NT2/D1 (cell line): ENCODE measurements around the gene COX6A1.
"Not testable (repeated sequence)": the region's sequence is repeated elsewhere in the genome, so short reads cannot be mapped to it uniquely, and the experiment has no call there.

Experiments
- DNase-seq: peaks from one replicate; pipeline ENCODE4 v3.0.0-alpha.2; 2011; ENCODE audit warnings: low read depth, low spot score
- H3K27me3 ChIP-seq: 2 replicates; pipeline ENCODE4 v1.6.0; 2011; ENCODE audit warnings: mild to moderate bottlenecking; ENCODE audit not compliant: insufficient read length, insufficient read depth
- H3K36me3 ChIP-seq: 2 replicates; pipeline ENCODE4 v1.6.1; 2011; ENCODE audit warnings: mild to moderate bottlenecking, low read length, mixed read lengths; ENCODE audit not compliant: insufficient read depth, insufficient read length
- H3K4me1 ChIP-seq: 2 replicates; pipeline ENCODE4 v1.5.1; 2011; ENCODE audit not compliant: insufficient read depth, insufficient read length
- H3K4me3 ChIP-seq: 2 replicates; pipeline ENCODE4 v1.5.1; 2011; ENCODE audit warnings: low read depth; ENCODE audit not compliant: insufficient read length
- H3K9ac ChIP-seq: 2 replicates; pipeline ENCODE4 v1.6.0; 2011; ENCODE audit warnings: low read depth; ENCODE audit not compliant: insufficient read length
- H3K9me3 ChIP-seq: 2 replicates; pipeline ENCODE4 v1.5.1; 2011; ENCODE audit warnings: mild to moderate bottlenecking, low read length; ENCODE audit not compliant: insufficient read depth
- SUZ12 ChIP-seq: IDR thresholded peaks from 2 replicates; pipeline ENCODE4 v1.6.1; 2011; ENCODE audit not compliant: insufficient read length, insufficient read depth; ENCODE audit errors: extremely low read depth
- YY1 ChIP-seq: IDR thresholded peaks from 2 replicates; pipeline ENCODE4 v1.6.1; 2011; ENCODE audit not compliant: insufficient read length, insufficient read depth
- ZNF274 ChIP-seq: IDR thresholded peaks from 2 replicates; pipeline ENCODE4 v1.6.1; 2011; ENCODE audit warnings: mild to moderate bottlenecking, low read depth, low read length

Gene COX6A1

GRCh38 chr12:120445911-120446843 is 8.3 kb downstream of the COX6A1 start, which contains the start of the genes GATC and TRIAP1:
Gene GATC (plus strand): TSS chr12:120446444. CDS start chr12:120446481, 37 bp downstream.
Gene TRIAP1 (minus strand): TSS chr12:120446384. CDS start chr12:120446372, 12 bp downstream.
- peak; percentile 88 for DNase-seq
- Histone ChIP-seq H3K4me3 (peak within 1 kb of the TSS; percentile 100), H3K9ac (peak within 1 kb of the TSS; percentile 100), H3K9me3 (no peaks in the 10 kb centered on the region), H3K4me1 (no peaks in the 10 kb centered on the region), H3K27me3 (no peaks in the 10 kb centered on the region), H3K36me3 (peaks cover 70% of the 10 kb centered on the region)
- TF ChIP-seq SUZ12 (no peak), YY1 (peak; percentile 81), ZNF274 (no peak)

DNA sequence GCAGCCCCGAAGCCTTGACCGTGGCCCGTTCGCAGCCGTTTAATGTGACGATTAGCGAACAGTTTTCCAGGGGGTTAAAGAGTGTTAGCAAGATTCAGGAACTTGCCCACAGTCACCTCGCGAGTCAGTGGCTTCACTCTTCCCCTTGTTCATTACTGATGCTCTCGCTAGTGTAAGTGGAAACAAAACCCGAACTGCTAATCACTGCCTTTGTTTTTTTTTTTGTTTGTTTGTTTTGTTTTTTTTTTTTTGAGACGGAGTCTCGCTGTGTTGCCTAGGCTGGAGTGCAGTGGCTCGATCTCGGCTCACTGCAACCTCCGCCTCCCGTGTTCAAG is 8.9 kb downstream of the COX6A1 start:
- H3K9me3 ChIP-seq, H3K27me3 ChIP-seq, H3K4me1 ChIP-seq, DNase-seq: not testable (repeated sequence)
- Histone ChIP-seq H3K36me3 (peaks cover 71% of the 10 kb centered on the region), H3K9ac (peak overlapping the region; percentile 100), H3K4me3 (peak overlapping the region; percentile 100)

GRCh38 chr12:120447992-120448391 is 10.1 kb downstream of the COX6A1 start:
- DNase-seq = no peak
- Histone ChIP-seq H3K4me1 (no peaks in the 10 kb centered on the region), H3K36me3 (peaks cover 75% of the 10 kb centered on the region), H3K4me3 (no peak overlapping the region), H3K9me3 (no peaks in the 10 kb centered on the region), H3K27me3 (no peaks in the 10 kb centered on the region), H3K9ac (no peak overlapping the region)
- TF ChIP-seq SUZ12 (no peak), ZNF274 (no peak), YY1 (no peak)

DNA sequence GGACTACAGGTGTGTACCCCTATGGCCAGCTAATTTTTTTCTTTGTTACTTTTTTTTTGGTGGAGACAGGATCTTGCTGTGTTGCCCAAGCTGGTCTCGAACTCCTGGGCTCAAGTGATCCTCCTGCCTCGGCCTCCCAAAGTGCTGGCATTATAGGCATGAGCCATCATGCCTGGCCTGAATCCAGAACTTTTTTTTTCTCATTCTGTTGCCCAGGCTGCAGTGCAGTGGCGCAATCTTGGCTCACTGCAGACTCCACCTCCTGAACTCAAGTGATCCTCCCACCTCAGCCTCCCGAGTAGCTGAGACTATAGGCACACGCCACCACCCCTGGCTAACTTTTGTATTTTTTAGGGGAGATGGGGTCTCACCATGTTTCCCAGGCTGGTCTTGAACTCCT is 14.6 kb downstream of the COX6A1 start:
- H3K9ac ChIP-seq, H3K9me3 ChIP-seq, DNase-seq, H3K4me1 ChIP-seq, H3K4me3 ChIP-seq, H3K27me3 ChIP-seq: not testable (repeated sequence)
- H3K36me3 ChIP-seq = peaks cover 90% of the 10 kb centered on the region

DNA sequence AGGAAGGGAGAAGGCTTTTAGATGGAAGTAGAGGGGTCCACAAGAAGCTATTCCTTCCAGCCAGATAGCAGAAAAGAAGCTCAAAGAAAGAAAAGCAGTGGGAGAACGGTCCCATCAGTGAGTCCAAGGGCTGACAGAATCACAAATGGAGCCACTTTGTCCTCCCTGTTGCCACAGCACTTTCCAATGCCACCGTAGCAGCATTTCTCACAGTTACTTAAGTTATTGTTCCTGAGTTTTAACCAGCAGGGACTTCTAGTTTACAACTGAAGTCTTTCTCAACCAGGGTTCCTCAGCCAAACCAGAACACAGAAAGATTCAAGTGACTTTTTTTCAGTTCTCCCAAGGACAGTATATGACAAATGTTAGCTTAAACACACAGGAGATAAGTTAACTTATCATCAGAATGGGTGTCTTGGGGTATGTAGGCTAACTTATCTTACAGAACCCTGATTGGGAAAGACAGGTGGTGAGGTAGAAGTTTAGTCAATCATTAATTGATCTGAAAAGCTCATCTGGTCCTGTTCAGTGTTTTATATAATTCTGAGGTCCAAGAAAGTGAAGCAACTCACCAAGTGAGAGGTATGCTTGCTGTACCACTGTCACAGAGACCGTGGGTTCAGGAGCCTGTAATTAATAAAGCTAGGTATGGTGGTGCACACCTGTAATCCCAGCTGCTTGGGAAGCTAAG is 15.3 kb downstream of the COX6A1 start:
- TF ChIP-seq YY1 (no peak), ZNF274 (no peak), SUZ12 (no peak)
- DNase-seq = no peak
- no peak overlapping the region for H3K9ac ChIP-seq
- H3K9me3 ChIP-seq = no peaks in the 10 kb centered on the region
- peaks cover 90% of the 10 kb centered on the region for H3K36me3 ChIP-seq
- H3K4me1 ChIP-seq = no peaks in the 10 kb centered on the region
- no peaks in the 10 kb centered on the region for H3K27me3 ChIP-seq
- H3K4me3 ChIP-seq = no peak overlapping the region

- DNase-seq = no peak
- H3K4me3 ChIP-seq = no peak overlapping the region
- TF ChIP-seq YY1 = no peak
- H3K4me1 ChIP-seq = no peaks in the 10 kb centered on the region
- no peaks in the 10 kb centered on the region for H3K27me3 ChIP-seq
- H3K9ac ChIP-seq = no peak overlapping the region
- peaks cover 92% of the 10 kb centered on the region for H3K36me3 ChIP-seq
- no peaks in the 10 kb centered on the region for H3K9me3 ChIP-seq
Measured at GRCh38 chr12:120453977-120454376, 16.1 kb downstream of the COX6A1 start.

- H3K9ac ChIP-seq = no peak overlapping the region
- no peak overlapping the region for H3K4me3 ChIP-seq
- DNase-seq = no peak
- no peaks in the 10 kb centered on the region for H3K27me3 ChIP-seq
- no peaks in the 10 kb centered on the region for H3K4me1 ChIP-seq
- TF ChIP-seq ZNF274 (no peak), YY1 (no peak), SUZ12 (no peak)
- peaks cover 91% of the 10 kb centered on the region for H3K36me3 ChIP-seq
- H3K9me3 ChIP-seq = no peaks in the 10 kb centered on the region
Measured at GRCh38 chr12:120455302-120455701, 17.4 kb downstream of the COX6A1 start.
